GM18951 (cell line): ENCODE results near the gene RNF183.

Experiments
- POLR2A ChIP-seq: IDR thresholded peaks from 4 replicates; pipeline ENCODE4 v1.6.1; 2011; ENCODE audit warnings: mild to moderate bottlenecking; ENCODE audit not compliant: insufficient read length, insufficient read depth; ENCODE audit errors: extremely low read depth
- in situ Hi-C: fragments of 300-500 bp; cut with MboI; formaldehyde crosslinking; loops from one replicate; pipeline ENCODE4 v1.12.0; 2022; ENCODE audit warnings: low sequenced_read_pairs, mixed read lengths, inconsistent platforms; ENCODE audit not compliant: unreplicated experiment

Gene RNF183

DNA sequence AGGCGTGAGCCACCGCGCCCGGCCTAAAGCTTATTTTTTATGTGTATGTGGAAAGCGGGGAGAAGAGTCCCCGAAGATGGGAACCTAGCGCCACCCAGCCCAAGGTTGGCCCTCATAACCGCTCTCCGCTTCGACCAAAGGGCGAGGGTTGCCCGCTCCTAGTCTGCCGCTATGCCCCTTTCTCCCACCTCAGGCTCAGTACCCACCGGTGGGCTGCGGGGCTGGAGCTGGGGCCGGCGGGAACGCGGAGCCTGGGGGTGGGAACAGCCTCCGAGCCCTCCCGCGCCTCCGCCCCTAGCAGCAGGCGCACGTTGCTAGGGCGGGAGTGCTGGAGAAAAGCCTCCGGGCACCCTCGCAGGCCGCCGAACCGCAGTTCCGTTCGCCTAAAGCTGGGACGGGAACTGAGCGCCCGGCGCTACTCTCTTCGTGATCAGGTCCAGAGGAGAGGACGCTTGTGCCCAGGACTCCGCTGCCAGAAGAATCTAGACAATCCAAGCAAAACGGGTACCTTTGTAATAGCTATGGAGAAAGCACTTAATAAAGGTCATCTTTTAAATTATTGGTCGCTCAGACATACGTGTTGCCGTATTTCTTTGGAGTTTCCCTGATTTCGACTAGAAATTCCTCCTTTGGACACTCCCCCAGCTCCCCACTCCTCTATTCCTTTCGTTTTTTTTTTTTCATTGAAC, 37.0 kb upstream of the RNF183 start, which contains the start of gene WDR31:
Gene WDR31, minus strand, starts transcription at position 265 of the 689 bp plus-strand sequence. CDS start 8,253 bp downstream, outside the sequence.
- in situ Hi-C loops, result no loop called here
- peak; percentile 61 for TF ChIP-seq POLR2A

DNA sequence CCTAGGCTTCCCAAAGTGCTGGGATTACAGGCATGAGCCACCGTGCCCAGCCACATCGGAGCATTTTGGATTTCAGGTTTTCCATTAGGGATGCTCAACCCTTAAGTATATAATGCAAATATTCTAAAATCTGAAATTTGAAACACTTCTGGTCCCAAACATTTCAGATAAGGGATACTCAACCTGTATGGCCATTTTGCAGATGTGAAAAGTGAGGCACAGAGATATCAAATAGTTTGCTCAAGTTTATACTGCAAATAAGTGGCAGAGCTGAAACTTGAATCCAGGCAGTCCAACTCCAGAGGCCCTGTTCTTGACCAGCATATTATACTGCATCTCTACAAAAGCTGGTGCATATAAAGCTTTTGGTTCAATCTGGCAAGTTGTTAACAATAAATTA, 34.5 kb upstream of the RNF183 start:
- in situ Hi-C loops, result no loop called here
- no peak for TF ChIP-seq POLR2A

- in situ Hi-C loops, result no loop called here
- no peak for TF ChIP-seq POLR2A
Measured at GRCh38 chr9:113331780-113332179, 28.6 kb upstream of the RNF183 start.

DNA sequence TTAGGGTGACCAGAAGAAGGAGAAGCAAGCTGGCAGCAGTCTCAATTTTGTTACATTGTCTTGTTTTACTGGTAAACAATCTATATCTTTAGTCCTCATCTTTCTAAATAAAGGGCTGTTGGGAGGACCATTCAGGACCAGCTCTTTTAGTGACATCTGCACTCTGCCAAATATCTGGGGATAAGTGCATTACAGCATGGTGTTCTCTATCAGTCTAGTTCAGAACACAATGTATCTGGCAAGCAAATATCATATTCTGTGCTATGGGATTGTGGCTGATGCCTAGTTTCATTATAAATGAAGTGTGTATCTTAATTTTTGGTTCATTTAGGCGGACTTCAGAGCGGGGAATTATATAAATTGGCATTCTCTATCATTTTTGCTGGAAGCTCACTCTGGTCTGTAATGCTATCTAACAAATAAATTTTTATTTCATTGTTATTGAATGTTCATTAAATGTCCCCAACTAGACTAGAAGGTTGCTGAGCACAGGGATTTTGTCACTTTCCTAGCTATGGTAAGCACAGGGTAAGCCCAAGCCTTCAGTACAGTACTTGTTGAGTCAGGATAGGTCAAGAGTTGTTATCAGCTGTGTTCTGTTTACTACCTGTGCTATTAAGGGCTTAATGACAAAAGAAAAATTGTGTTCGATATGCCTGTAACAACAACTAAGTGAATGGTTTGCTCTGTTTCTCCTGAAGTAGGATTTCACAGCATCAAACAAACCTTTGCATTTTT, 25.0 kb upstream of the RNF183 start:
- in situ Hi-C loops, result no loop called here

DNA sequence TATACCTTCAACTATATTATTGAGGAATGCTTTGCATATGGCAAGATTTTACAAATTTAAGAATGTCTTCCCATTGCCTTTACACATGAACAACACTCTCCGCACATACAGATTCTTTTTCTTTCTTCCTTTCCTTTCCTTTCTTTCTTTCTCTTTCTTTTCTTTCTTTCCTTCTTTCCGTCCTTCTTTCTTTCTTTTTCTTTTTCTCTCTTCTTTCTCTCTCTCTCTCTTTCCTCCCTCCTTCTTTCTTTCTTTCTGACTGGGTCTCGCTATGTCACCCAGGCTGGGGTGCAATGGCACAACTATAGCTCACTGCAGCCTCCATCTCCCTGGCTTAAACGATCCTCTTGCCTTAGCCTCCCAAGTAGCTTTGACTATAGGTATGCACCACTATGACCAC, 23.1 kb upstream of the RNF183 start:
- in situ Hi-C loops, result no loop called here
- TF ChIP-seq POLR2A, result no peak

More for the DNA sequence above, 25.0 kb upstream of the RNF183 start:
- TF ChIP-seq POLR2A, result no peak

GRCh38 chr9:113322671-113323070, 19.5 kb upstream of the RNF183 start:
- no peak for TF ChIP-seq POLR2A
- in situ Hi-C loops, result no loop called here

- in situ Hi-C loops, result no loop called here
- TF ChIP-seq POLR2A, result no peak
Measured at GRCh38 chr9:113320051-113320450, 16.9 kb upstream of the RNF183 start.

GRCh38 chr9:113319054-113319453, 15.9 kb upstream of the RNF183 start:
- no peak for TF ChIP-seq POLR2A
- in situ Hi-C loops, result no loop called here

DNA sequence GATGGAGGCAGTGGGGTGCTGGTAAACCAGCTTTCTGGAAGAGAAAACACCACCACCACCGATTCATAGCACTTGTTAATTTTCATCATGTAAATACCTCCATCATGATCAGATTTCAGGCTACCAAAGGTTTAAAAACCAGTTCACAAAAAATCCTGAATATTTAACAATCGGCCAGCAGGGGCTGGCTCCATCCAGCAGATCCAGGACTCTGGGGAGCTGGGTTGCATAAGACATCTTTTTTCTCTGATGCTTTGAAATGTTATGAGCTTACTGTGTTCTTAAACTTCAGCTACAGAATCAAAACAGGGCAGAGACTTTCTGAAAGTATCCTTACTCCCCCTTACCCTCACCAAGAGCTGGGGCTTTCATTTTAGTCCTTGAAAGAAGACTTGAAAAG, 14.6 kb upstream of the RNF183 start:
- no peak for TF ChIP-seq POLR2A
- in situ Hi-C loops, result no loop called here

DNA sequence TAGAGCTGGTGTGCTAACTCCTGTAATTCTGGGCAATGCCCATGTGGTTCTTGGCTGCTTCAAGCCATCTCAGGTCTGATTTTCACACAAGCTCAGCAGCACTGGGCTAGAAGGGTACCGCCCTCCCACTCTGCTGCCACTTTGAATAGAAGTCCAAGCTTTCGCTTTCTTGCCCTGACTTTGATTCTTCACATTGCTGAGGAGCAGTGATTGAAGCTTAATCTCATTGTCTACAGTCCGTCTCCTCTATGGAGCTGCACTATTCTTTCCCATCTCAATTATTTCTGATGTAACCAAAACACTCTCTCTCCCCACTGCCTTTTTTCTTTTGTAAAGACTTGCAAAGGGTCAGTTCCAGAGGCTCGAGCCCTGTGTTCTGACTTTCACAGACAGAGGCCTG, 12.9 kb upstream of the RNF183 start:
- TF ChIP-seq POLR2A, result no peak
- in situ Hi-C loops, result no loop called here

- in situ Hi-C loops, result no loop called here
- TF ChIP-seq POLR2A, result no peak
Measured at GRCh38 chr9:113315231-113315630, 12.1 kb upstream of the RNF183 start.

- in situ Hi-C loops, result no loop called here
Measured at GRCh38 chr9:113313261-113313660, 10.1 kb upstream of the RNF183 start.

DNA sequence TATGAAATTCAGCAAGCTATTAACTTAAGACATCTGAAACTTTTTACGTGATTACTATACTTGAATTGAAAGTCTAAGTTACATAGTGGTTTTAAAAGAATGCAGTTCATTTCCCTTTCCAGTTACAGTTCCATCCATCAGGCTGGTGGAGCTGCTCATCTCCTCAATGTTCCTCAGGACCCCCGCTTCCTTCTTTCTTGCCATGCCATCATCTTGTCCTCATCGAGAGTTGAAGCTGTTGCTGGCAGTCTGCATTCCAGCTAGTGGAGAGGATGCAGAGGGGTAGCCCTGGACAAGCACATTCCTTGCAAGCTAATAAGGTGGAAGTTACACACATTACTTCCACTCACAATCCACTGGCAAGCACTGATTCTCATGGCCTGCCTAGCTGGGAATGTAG, 8.8 kb upstream of the RNF183 start:
- TF ChIP-seq POLR2A, result no peak
- in situ Hi-C loops, result no loop called here

More at GRCh38 chr9:113313261-113313660, 10.1 kb upstream of the RNF183 start:
- TF ChIP-seq POLR2A, result no peak

DNA sequence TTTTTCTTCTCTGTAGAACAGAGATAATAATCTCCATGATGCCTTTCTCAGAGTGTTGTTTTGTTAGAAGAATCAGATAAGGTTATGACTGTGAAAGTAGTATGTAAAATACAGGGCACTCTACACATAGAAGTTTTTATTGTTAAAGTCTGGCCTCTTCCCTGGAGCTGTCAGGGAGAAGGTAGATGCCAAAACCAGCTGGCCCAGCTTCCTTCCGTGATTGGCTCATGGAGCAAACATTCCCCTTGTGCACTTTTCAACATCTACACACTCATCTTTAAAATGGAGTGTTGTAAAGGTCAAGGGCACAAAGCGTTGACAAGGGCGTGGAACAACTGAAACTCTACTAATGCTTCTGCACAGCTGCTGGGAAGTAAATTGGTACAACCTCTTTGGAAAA, 7.4 kb upstream of the RNF183 start:
- TF ChIP-seq POLR2A, result no peak
- in situ Hi-C loops, result no loop called here

- in situ Hi-C loops, result no loop called here
- no peak for TF ChIP-seq POLR2A
Measured at GRCh38 chr9:113309204-113309813, 6.1 kb upstream of the RNF183 start.
